Activated naive CD4-positive, alpha-beta T cell (primary cell): ENCODE data around the gene EME1.
"Not testable (repeated sequence)": the region's sequence is repeated elsewhere in the genome, so short reads cannot be mapped to it uniquely, and the experiment has no call there.

Experiments used
- DNase-seq, 4 experiments: peaks; one replicate each; lab custom pipeline; 2025; lab: John Stamatoyannopoulos, UW

EME1 gene

DNA sequence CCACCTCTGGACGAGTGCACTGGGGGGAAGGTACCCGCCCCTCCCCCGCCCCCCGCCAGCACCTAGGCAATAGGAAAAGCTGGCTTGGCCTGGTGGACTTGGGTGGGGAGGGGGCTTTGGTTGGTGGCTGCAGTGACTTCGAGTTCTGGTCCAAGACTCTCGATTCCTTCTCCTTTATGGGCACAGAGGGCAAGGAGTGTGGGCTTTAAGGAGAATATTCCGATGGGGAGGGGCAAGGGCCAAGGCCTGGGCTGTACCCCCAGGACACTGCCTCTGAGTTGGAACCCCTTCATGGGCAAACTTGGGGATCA is 53.4 kb downstream of the EME1 start:
- DNase-seq: no peak

DNA sequence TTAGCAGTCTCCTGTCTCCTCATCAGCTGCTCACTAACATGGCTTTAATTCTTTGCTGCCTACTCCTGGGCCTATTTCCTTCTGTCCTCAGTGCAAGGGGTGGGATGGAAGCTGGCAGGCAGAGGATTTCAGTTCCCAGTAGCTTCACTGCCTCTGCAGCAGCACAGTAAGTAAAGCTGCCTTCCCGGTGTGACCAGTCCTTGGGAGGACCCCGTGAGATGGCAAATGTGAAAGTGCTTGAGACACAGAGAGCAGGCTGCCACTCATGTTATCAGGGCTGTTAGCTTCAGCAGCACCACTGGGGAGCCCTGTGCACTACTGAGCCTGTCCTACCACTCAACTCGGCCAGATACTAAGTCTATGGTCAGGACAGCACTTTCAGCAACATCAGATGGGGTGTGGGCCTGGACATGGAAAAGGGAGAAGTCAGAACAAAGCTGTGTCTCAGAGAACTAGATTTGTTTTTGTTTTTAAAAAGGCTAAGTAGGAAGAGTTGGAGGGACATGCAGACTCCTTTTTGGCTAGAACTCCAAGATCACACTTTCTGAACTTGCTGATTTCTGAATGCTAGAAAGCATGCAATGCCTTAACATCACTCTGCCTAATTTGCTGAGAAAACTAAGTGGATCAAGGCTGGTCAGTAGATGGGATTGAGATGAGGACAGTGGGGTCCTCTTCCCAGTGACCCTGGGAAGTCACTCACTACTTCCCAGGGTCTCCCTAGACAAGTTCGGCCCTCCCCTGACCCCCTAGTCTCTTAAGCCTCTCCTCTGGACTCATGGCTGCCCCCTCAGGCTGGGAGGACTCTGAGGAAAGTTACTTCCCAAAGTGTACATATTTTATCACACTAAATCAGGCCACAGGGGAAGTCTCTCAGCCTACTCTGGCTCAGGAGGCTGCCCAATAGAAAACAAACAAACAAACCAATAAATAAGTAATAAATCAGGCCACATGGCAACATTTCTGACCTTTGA is 54.1 kb downstream of the EME1 start:
- peak in 1 of 4 experiments; percentile 2 for DNase-seq

DNA sequence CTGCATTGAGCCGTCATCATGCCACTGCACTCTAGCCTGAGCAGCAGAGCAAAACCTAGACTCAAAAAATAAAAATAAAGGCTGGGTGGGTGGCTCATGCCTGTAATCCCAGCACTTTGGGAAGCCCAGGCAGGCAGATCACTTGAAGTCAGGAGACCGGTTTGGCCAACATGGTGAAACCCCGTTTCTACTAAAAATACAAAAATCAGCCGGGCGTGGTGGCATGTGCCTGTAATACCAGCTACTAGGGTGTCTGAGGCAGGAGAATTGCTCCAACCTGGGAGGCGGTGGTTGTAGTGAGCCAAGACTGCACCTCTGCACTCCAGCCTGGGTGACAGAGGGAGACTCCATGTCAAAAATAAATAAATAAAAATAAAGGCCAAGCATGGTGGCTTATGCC is 55.1 kb downstream of the EME1 start:
- not testable (repeated sequence) for DNase-seq

DNA sequence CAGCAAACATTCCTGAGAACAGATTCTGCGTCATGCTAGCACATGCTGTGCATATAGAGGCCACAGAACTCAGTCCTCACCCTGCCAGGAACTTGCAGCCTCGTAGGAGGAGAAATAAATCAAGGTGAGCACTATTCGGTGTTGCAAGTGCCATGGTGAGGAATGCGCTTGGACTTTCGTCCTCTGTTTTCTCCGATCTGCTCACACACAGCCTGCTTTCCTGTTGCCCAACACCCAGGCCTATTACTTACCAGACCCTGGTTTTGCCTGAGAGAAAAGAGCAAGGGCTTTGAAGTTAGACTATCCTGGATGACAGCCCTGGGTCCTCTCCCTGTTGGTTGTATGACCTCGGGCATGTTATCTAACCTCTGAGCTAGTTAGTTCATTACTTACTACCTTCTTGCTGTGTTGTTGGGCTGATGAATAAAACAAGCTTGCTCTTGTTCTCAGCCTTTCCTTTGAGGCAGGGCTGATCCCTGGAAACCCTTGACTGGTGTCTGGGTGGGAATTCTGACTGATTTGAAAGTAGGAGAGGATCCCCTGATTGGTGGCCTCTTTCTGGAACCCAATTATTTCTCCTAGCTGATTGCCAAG is 55.9 kb downstream of the EME1 start:
- no peak for DNase-seq

DNA sequence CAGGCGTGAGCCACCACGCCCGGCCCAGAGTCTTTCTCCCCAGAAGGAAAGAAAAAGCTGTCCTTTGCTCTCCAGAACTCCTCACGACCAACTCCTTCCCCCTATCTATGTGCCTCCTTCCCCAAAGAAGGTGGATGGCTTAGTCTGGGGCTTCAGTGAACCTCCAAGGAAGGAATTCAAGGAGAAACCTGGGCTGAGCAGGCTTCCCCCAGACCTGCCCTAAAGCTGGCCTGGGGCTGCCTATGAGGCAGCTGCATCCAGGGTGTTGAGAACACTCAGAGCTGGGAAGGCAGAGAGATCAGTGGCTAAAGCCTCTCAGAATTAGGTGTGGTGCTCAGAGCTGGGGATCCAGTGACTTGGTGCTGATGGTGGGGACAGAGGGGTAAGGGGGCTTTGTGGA is 56.8 kb downstream of the EME1 start:
- DNase-seq: no peak
